Natural killer cell (primary cell): Measurements from ENCODE around the gene STX10. TPM values are rescaled to one million over a fixed set of nuclear protein-coding genes. Genes with fewer than 3 reads are reported as not detected.
A peak's percentile ranks its signal among the peaks of the same experiment; 100 is the strongest.

Source experiments
- ATAC-seq, 3 donors: fragments of 150-1000 bp in 2 of 3; fragments of 200-7000 bp in 1 of 3; cut with Tn5 transposase; 1 replicate in 1 of 3; 2 replicates in 2 of 3; pipeline ENCODE4 v1.10.0; 2021; ENCODE audit warnings: mild to moderate bottlenecking in 2 of 3, moderate library complexity in 2 of 3
- DNase-seq, 2 donors: peaks; one replicate each; pipeline versions ENCODE4 v3.0.0 to v3.0.0-alpha.2; 2013 to 2021; ENCODE audit warnings: mixed read lengths in 1 of 2
- H3K27ac ChIP-seq: one replicate; pipeline ENCODE4 v1.5.1; 2013; ENCODE audit warnings: mild to moderate bottlenecking, low read length
- H3K27me3 ChIP-seq: one replicate; pipeline ENCODE4 v1.6.1; 2013; ENCODE audit warnings: low read length; ENCODE audit not compliant: control insufficient read depth, insufficient read depth
- H3K36me3 ChIP-seq: one replicate; pipeline ENCODE4 v1.6.1; 2013; ENCODE audit warnings: low read length; ENCODE audit not compliant: control insufficient read depth, insufficient read depth
- H3K4me1 ChIP-seq: one replicate; pipeline ENCODE4 v1.6.1; 2013; ENCODE audit warnings: low read length; ENCODE audit not compliant: control insufficient read depth, insufficient read depth
- H3K4me3 ChIP-seq: one replicate; pipeline ENCODE4 v1.5.1; 2013; ENCODE audit warnings: low read length
- H3K9me3 ChIP-seq: one replicate; pipeline ENCODE4 v1.6.1; 2013; ENCODE audit warnings: low read length; ENCODE audit not compliant: control insufficient read depth, insufficient read depth
- H3K27ac Mint-ChIP-seq, 2 donors: one replicate each; pipeline ENCODE4 v1.8.0; 2022; ENCODE audit warnings: mild to moderate bottlenecking in 2 of 2, mixed read lengths in 2 of 2, moderate library complexity in 1 of 2
- H3K27me3 Mint-ChIP-seq, 2 donors: one replicate each; pipeline ENCODE4 v1.8.0; 2022; ENCODE audit warnings: low read depth in 2 of 2, mixed read lengths in 2 of 2
- H3K36me3 Mint-ChIP-seq: one replicate; pipeline ENCODE4 v1.8.0; 2022; ENCODE audit warnings: mixed read lengths
- H3K4me1 Mint-ChIP-seq, 2 donors: one replicate each; pipeline ENCODE4 v1.8.0; 2022; ENCODE audit warnings: mixed read lengths in 2 of 2
- H3K4me3 Mint-ChIP-seq: one replicate; pipeline ENCODE4 v1.8.0; 2022; ENCODE audit warnings: mild to moderate bottlenecking, moderate library complexity, mixed read lengths
- H3K9me3 Mint-ChIP-seq, 2 donors: one replicate each; pipeline ENCODE4 v1.8.0; 2022; ENCODE audit warnings: mixed read lengths in 2 of 2
- CTCF ChIP-seq: fragments of 200-600 bp; IDR thresholded peaks from one replicate; pipeline ENCODE4 v1.8.0; 2022; ENCODE audit warnings: antibody characterized with exemption
- WGBS: methylation state at CpG from one replicate; pipeline ENCODE4 v1.1.7; 2013; ENCODE audit warnings: missing lambda C conversion rate; ENCODE audit not compliant: insufficient coverage; 5-methylcytosine and 5-hydroxymethylcytosine counted together
- intact Hi-C: fragments of 100-400 bp; cut with micrococcal nuclease; formaldehyde crosslinking; loops from one replicate; pipeline ENCODE4 v1.14.2; 2022
- total RNA-seq, 4 donors: library from RNA; stranded (reverse); fragments of 120-200 nt in 1 of 4; gene quantifications; one replicate each; pipeline versions ENCODE4 v1.2.3 to v1.2.4, GENCODE V29; 2013 to 2022

The STX10 gene
- total RNA-seq, 3 donors from 2014 or later (not counting 1 experiment from before 2014, with no cell fraction given), result 39.2 to 46.9 (median 42.0) TPM

GRCh38 chr19:13128583-13128982, 21.6 kb downstream of the STX10 start:
- peaks cover 27 to 31% of the 10 kb centered on the region in 2 donors for H3K4me1 Mint-ChIP-seq
- Histone ChIP-seq H3K27ac (no peak overlapping the region), H3K4me3 (no peak overlapping the region), H3K9me3 (no peaks in the 10 kb centered on the region), H3K27me3 (no peaks in the 10 kb centered on the region), H3K4me1 (peaks cover 20% of the 10 kb centered on the region), H3K36me3 (peaks cover 5% of the 10 kb centered on the region)
- DNase-seq, result no peak
- ATAC-seq, result no peak
- no peaks in the 10 kb centered on the region for H3K9me3 Mint-ChIP-seq
- TF ChIP-seq CTCF, result no peak
- H3K36me3 Mint-ChIP-seq, result no peaks in the 10 kb centered on the region
- no peaks in the 10 kb centered on the region for H3K27me3 Mint-ChIP-seq
- H3K27ac Mint-ChIP-seq, result peak overlapping the region in 1 of 2 donors; percentile 33
- WGBS, result 91% methylated on average over 1 of the region's 1 CpG
- no peak overlapping the region for H3K4me3 Mint-ChIP-seq
- intact Hi-C loops, result no loop called here

GRCh38 chr19:13127811-13128575, 22.2 kb downstream of the STX10 start:
- ATAC-seq (no peak), DNase-seq (no peak)
- no peaks in the 10 kb centered on the region for H3K9me3 Mint-ChIP-seq
- no peak for TF ChIP-seq CTCF
- H3K36me3 ChIP-seq, result peaks cover 5% of the 10 kb centered on the region
- peaks cover 23% of the 10 kb centered on the region for H3K4me1 ChIP-seq
- intact Hi-C loops, result no loop called here
- no peaks in the 10 kb centered on the region for H3K9me3 ChIP-seq
- H3K27me3 ChIP-seq, result no peaks in the 10 kb centered on the region
- peaks cover 22 to 31% of the 10 kb centered on the region in 2 donors for H3K4me1 Mint-ChIP-seq
- no peaks in the 10 kb centered on the region for H3K36me3 Mint-ChIP-seq
- no peak overlapping the region for H3K4me3 Mint-ChIP-seq
- H3K27ac Mint-ChIP-seq, result peak overlapping the region; percentile 38 to 43
- 86% methylated on average over 6 of the region's 6 CpGs for WGBS
- no peaks in the 10 kb centered on the region for H3K27me3 Mint-ChIP-seq
- no peak overlapping the region for H3K4me3 ChIP-seq
- H3K27ac ChIP-seq, result no peak overlapping the region

- H3K9me3 ChIP-seq, result no peaks in the 10 kb centered on the region
- H3K27ac ChIP-seq, result no peak overlapping the region
- Mint-ChIP-seq H3K27me3 (no peaks in the 10 kb centered on the region), H3K9me3 (no peaks in the 10 kb centered on the region), H3K36me3 (no peaks in the 10 kb centered on the region), H3K4me3 (no peak overlapping the region), H3K27ac (no peak overlapping the region), H3K4me1 (peaks cover 24 to 32% of the 10 kb centered on the region in 2 donors)
- peaks cover 23% of the 10 kb centered on the region for H3K4me1 ChIP-seq
- H3K36me3 ChIP-seq, result peaks cover 5% of the 10 kb centered on the region
- H3K4me3 ChIP-seq, result no peak overlapping the region
- WGBS, result 90% methylated on average over 5 of the region's 9 CpGs
- H3K27me3 ChIP-seq, result no peaks in the 10 kb centered on the region
- ATAC-seq (no peak), DNase-seq (no peak)
- TF ChIP-seq CTCF, result no peak
- intact Hi-C loops, result no loop called here
Measured at GRCh38 chr19:13127051-13127450, 23.1 kb downstream of the STX10 start.
